Ovary (tissue), 9 donors: ENCODE results near the gene CHTOP. TPM values are rescaled to one million over a fixed set of nuclear protein-coding genes. Genes with fewer than 3 reads are reported as not detected.

Source experiments
- DNase-seq, 5 donors: peaks; one replicate each; pipeline ENCODE4 v3.0.0-alpha.2; 2019 to 2020
- H3K27ac ChIP-seq, 2 donors: fragments of 200-600 bp; one replicate each; pipeline versions ENCODE4 v1.5.1 to v1.8.0; 2019 to 2022
- H3K27me3 ChIP-seq: fragments of 200-600 bp; one replicate; pipeline ENCODE4 v1.8.0; 2022
- H3K36me3 ChIP-seq: fragments of 200-600 bp; sonication (generic); one replicate; pipeline ENCODE4 v1.5.1; 2019
- H3K4me1 ChIP-seq: one replicate; pipeline ENCODE4 v1.8.1; 2013; ENCODE audit warnings: mild to moderate bottlenecking, moderate library complexity; ENCODE audit not compliant: insufficient read depth
- H3K4me3 ChIP-seq: fragments of 200-600 bp; sonication (generic); one replicate; pipeline ENCODE4 v1.5.1; 2017
- H3K9me3 ChIP-seq, 2 donors: fragments of 200-600 bp in 1 of 2; sonication (generic) in 1 of 2; one replicate each; pipeline versions ENCODE4 v1.5.1 to v1.8.1; 2013 to 2019; ENCODE audit warnings: mild to moderate bottlenecking in 1 of 2, moderate library complexity in 1 of 2
- CTCF ChIP-seq, 3 donors: fragments of 450-650 bp in 2 of 3; fragments of 200-600 bp in 1 of 3; IDR thresholded peaks; one replicate each; pipeline versions ENCODE4 v1.5.1 to v1.8.0; 2016 to 2022; ENCODE audit warnings: antibody characterized with exemption in 3 of 3, mild to moderate bottlenecking in 1 of 3
- EP300 ChIP-seq: sonication (generic); formaldehyde crosslinking; IDR thresholded peaks from one replicate; pipeline ENCODE4 v1.6.1; 2017; ENCODE audit warnings: antibody characterized with exemption
- POLR2A ChIP-seq: fragments of 450-650 bp; IDR thresholded peaks from one replicate; pipeline ENCODE4 v1.6.1; 2017; ENCODE audit warnings: antibody characterized with exemption, mild to moderate bottlenecking, moderate library complexity
- WGBS, 3 donors: extraction: QIAGEN DNeasy Blood & Tissue Kit in 1 of 3; methylation state at CpG; one replicate each; pipeline versions ENCODE4 v1.1.5 to v1.1.7; 2013 to 2017; 5-methylcytosine and 5-hydroxymethylcytosine counted together
- intact Hi-C, 4 donors: fragments of 100-400 bp; cut with DNase I; formaldehyde crosslinking; loops; one replicate each; pipeline versions ENCODE4 v1.11.0 to v1.15.1; 2022 to 2023
- polyA plus RNA-seq, 2 donors: library from polyadenylated mRNA; stranded (reverse); fragments of 200-250 nt in 1 of 2; fragments of 350-450 nt in 1 of 2; fragmentation: Illumina TruSeq in 1 of 2; extraction: RNeasy Lipid Tissue Mini Kit (QIAGEN cat#74804) in 1 of 2; gene quantifications; one replicate each; pipeline ENCODE4 v1.2.3, GENCODE V29; 2013 to 2014
- total RNA-seq, 7 donors: library from RNA; depleted of rRNA in 2 of 7; stranded (reverse); fragments of >200 nt in 2 of 7; fragmentation: NEBNext Ultra II Directional in 3 of 7; extraction: Animal tissue kit (Norgen Biotek cat#: 25700) in 3 of 7; gene quantifications; one replicate each; pipeline versions ENCODE4 v1.1.0 to v1.2.4, GENCODE V29; 2016 to 2023
- donor health status: DM: no; HTN: no; CAD: no; lungs with moderate emphysema.
- donor health status: DM: no; HTN: no; CAD: no.
- donor health status: Bipolar disorder and iron deficiency.
- donor health status: DM: yes; HTN: yes; CAD: no.
- donor health status: DM: no; HTN: no; CAD: no.
- donor health status: DM: yes; HTN: yes; CAD: no.

Gene CHTOP
- total and polyA plus RNA-seq, 9 donors: 54.0 to 91.1 (median 72.9) TPM

DNA sequence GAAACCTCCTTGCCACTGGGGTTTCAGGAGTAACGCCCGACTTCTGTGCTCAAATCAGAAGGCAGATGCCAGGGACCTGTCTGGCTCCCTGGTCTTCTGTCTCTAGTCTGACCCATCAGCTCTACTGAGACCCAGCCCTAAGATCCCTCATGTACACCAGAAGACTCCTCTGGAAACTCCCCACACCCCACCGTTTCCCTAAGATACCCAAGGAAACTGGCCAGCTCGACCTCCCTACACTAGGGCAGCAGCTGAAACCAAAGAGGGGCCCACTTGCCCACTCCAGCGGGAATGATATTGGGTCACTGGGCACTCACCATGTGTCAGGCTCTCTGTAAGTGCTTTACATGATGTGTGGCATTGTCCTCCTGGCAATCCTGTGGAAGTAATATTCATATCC is 20.5 kb upstream of the CHTOP start:
- peaks cover 30% of the 10 kb centered on the region for H3K4me1 ChIP-seq
- H3K9me3 ChIP-seq: no peaks in the 10 kb centered on the region
- no peak for DNase-seq
- WGBS, 3 donors: 66 to 78% (median 73%) methylated on average over 4 to 5 of the region's 5 CpGs
- TF ChIP-seq POLR2A (no peak), CTCF (IDR thresholded peaks at IDR 0.05) (no peak), EP300 (no peak)
- H3K27ac ChIP-seq: peak overlapping the region; percentile 84 to 93
- intact Hi-C loops: loop anchor here in 1 of 4 donors (2.0 kb wide), 1 partner anchor 59 kb away; no protein-coding TSS in a partner anchor
- H3K36me3 ChIP-seq: no peaks in the 10 kb centered on the region
- no peak overlapping the region for H3K4me3 ChIP-seq
- no peaks in the 10 kb centered on the region for H3K27me3 ChIP-seq

- no peaks in the 10 kb centered on the region for H3K9me3 ChIP-seq
- H3K36me3 ChIP-seq: no peaks in the 10 kb centered on the region
- WGBS, 3 donors: 54 to 65% (median 58%) methylated on average over 2 of the region's 2 CpGs
- H3K4me1 ChIP-seq: peaks cover 21% of the 10 kb centered on the region
- intact Hi-C loops: no loop called here
- no peak for DNase-seq
- TF ChIP-seq EP300: no peak
- no peak for TF ChIP-seq CTCF (IDR thresholded peaks at IDR 0.05)
- no peak overlapping the region for H3K4me3 ChIP-seq
- H3K27me3 ChIP-seq: no peaks in the 10 kb centered on the region
- no peak overlapping the region for H3K27ac ChIP-seq
Measured at GRCh38 chr1:153614189-153614900, 19.5 kb upstream of the CHTOP start.

- H3K27ac ChIP-seq: no peak overlapping the region
- no peaks in the 10 kb centered on the region for H3K36me3 ChIP-seq
- no peak for TF ChIP-seq EP300
- TF ChIP-seq POLR2A: no peak
- H3K4me1 ChIP-seq: peaks cover 21% of the 10 kb centered on the region
- 87 to 88% (median 88%) methylated on average over 7 of the region's 7 CpGs for WGBS, 3 donors
- H3K27me3 ChIP-seq: no peaks in the 10 kb centered on the region
- no peak overlapping the region for H3K4me3 ChIP-seq
- DNase-seq: no peak
- H3K9me3 ChIP-seq: no peaks in the 10 kb centered on the region
- intact Hi-C loops: loop anchor here in 1 of 4 donors (5.0 kb wide), 1 partner anchor 33 kb away; no protein-coding TSS in a partner anchor
Measured at GRCh38 chr1:153614906-153615305, 19.0 kb upstream of the CHTOP start.

DNA sequence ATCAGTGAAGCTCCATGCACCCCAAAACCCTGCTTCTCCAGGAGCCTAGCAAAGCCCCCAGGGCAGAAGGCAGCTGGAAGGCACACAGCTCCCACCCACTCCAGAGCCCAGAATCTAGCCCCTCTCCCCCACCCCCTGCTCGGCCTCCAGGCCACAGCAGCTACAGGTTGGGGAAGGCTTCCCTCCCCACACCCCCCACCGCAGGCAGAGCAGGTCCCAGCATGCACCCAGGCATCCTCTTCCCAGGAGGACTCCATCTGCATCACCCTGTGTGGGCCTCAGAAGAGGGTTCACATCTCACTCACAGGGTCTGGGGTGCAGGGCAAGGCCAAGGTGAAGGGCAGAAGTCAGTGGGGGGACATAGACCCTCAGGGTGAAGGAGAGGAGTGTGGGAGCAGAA is 18.5 kb upstream of the CHTOP start:
- intact Hi-C loops: loop anchor here in 1 of 4 donors (5.0 kb wide), 1 partner anchor 33 kb away; no protein-coding TSS in a partner anchor
- Histone ChIP-seq H3K36me3 (no peaks in the 10 kb centered on the region), H3K27ac (no peak overlapping the region), H3K4me3 (no peak overlapping the region), H3K9me3 (no peaks in the 10 kb centered on the region), H3K27me3 (no peaks in the 10 kb centered on the region), H3K4me1 (peaks cover 16% of the 10 kb centered on the region)
- TF ChIP-seq CTCF (IDR thresholded peaks at IDR 0.05) (no peak), EP300 (no peak), POLR2A (no peak)
- DNase-seq: no peak
- WGBS, 3 donors: 83 to 100% (median 88%) methylated on average over 1 to 2 of the region's 2 CpGs
